22Rv1 (cell line): ENCODE data around the gene RNF213.

Experiments used
- H3K27ac ChIP-seq: fragments of 450-650 bp; 2 replicates; pipeline ENCODE4 v1.5.1; 2017
- ZFX ChIP-seq: fragments of 450-650 bp; IDR thresholded peaks from 2 replicates; pipeline ENCODE4 v1.6.1; 2017; ENCODE audit warnings: antibody characterized with exemption, borderline replicate concordance
- TF ChIP-seq, protein P1 (sequence below): fragments of 450-650 bp; IDR thresholded peaks from 2 replicates; pipeline ENCODE4 v1.5.1; 2017; ENCODE audit warnings: mild to moderate bottlenecking

Gene RNF213

DNA sequence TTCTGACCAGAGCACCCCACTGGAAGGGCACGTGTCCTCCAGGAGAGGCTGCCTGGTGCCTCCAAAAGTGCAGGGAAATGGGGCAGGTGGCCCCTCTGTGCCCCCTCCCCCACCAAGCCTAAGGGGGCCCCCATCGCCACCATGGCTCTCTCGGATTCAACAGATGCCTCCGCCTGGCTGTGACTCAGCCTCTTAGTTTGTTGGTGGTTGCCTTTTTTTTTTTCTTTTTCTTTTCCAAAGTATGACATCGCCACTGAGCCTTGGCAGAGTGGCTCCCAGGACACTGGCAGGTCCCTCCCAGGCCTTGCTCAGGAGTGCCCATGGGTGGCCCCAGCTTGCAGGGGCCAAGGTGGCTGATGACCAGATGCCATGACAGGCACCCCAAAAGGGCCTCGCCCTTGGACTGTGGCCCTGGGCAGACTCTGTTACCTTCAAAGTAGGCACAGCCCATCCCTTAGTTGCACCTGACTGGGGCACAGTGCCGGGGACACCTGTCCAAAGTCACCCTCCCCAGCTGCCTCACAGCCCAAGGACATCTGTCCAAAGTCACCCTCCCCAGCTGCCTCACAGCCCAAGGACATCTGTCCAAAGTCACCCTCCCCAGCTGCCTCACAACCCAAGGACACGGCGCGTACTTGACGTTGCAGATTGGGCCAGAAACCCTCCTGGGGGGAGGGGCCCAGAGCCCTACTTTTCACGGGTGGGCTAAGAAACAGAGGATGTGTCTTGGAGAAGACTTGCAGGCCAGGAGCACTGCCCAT lies 186.2 kb downstream of the RNF213 start:
- TF ChIP-seq, protein P1, sequence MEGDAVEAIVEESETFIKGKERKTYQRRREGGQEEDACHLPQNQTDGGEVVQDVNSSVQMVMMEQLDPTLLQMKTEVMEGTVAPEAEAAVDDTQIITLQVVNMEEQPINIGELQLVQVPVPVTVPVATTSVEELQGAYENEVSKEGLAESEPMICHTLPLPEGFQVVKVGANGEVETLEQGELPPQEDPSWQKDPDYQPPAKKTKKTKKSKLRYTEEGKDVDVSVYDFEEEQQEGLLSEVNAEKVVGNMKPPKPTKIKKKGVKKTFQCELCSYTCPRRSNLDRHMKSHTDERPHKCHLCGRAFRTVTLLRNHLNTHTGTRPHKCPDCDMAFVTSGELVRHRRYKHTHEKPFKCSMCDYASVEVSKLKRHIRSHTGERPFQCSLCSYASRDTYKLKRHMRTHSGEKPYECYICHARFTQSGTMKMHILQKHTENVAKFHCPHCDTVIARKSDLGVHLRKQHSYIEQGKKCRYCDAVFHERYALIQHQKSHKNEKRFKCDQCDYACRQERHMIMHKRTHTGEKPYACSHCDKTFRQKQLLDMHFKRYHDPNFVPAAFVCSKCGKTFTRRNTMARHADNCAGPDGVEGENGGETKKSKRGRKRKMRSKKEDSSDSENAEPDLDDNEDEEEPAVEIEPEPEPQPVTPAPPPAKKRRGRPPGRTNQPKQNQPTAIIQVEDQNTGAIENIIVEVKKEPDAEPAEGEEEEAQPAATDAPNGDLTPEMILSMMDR, result no peak
- TF ChIP-seq ZFX, result no peak
- no peak overlapping the region for H3K27ac ChIP-seq

GRCh38 chr17:80447790-80448189 lies 187.1 kb downstream of the RNF213 start:
- TF ChIP-seq, protein P1, result no peak
- TF ChIP-seq ZFX, result no peak
- H3K27ac ChIP-seq, result no peak overlapping the region
